Measurements from ENCODE around the gene KRTAP9-8.
"Not testable (repeated sequence)": the region's sequence is repeated elsewhere in the genome, so short reads cannot be mapped to it uniquely, and the experiment has no call there.

The KRTAP9-8 gene

DNA sequence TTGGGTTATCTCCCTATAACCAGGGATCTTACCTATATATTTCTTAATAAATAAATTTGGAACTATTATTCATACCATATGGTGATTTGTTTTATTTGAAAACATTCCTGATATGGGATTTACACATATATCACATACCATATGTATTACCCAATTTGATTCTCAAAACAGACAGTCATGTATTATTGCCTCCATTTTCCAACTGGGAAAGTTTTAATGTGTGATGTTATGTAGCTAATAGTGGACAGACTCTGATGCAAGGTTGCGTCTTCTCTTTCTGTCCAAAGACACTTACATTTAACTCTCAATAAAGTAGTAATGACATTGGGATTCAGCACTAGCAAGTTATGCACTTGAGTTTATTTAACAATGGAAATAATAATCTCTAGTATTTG is 18.5 kb downstream of the KRTAP9-8 start:
- DNase-seq, result no peak

- no peak for DNase-seq
These were observed 20.6 kb downstream of the KRTAP9-8 start for GRCh38 chr17:41258406-41258805.

DNA sequence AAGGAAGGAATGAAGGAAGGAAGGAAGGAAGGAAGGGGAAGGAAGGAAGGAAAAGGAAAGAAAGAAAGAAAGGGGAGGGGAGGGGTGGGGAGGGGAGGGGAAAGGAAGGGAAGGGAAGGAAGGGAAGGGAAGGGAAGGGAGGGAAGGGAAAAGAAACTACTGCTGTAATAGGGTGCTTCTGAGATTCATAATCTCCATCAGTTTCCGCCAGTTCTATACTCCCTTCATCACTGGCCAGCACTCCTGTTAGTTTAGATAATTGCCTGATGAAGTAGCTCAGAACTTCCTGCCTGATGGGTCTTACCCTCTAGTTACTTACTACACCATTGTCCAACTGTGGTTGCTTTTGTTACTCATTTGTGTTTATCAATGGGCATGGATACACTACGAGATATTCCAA is 25.4 kb downstream of the KRTAP9-8 start:
- no peak for DNase-seq

DNA sequence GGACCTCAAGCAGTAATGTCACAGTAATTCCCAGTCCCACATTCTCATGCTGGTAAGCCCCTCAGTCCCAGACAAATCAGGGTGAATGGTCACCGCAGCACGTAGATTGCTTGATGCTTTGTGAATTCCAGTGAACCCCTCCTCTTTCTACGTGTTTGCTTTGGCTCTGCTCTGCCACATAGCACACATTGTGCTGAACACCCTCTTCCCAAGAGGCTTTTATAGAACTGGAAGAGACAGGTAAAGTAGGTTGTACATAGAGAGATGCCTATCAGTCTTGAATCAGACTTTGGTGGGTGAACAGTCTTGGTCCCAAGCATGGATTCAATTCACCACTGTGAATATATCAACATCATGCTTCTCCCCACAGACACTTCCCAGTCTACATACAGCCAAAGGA is 26.8 kb downstream of the KRTAP9-8 start:
- no peak for DNase-seq

GRCh38 chr17:41265078-41265477 is 27.3 kb downstream of the KRTAP9-8 start, which contains the start of gene KRTAP9-6:
TSS of gene KRTAP9-6 (plus strand) at chr17:41265378. CDS start at chr17:41265378, 0 bp downstream.
- DNase-seq, result no peak

GRCh38 chr17:41267711-41268110 is 29.9 kb downstream of the KRTAP9-8 start:
- no peak for DNase-seq

GRCh38 chr17:41271323-41271722 is 33.5 kb downstream of the KRTAP9-8 start:
- not testable (repeated sequence) for DNase-seq

GRCh38 chr17:41271858-41272257 is 34.1 kb downstream of the KRTAP9-8 start:
- DNase-seq, result no peak

- DNase-seq, result not testable (repeated sequence)
These were observed 37.9 kb downstream of the KRTAP9-8 start, which contains the start of gene KRTAP9-7 for GRCh38 chr17:41275648-41276190. TSS of gene KRTAP9-7 (plus strand) at chr17:41275698. CDS start at chr17:41275698, 0 bp downstream.

- no peak for DNase-seq
These were observed 40.6 kb downstream of the KRTAP9-8 start for GRCh38 chr17:41278176-41278955.

DNA sequence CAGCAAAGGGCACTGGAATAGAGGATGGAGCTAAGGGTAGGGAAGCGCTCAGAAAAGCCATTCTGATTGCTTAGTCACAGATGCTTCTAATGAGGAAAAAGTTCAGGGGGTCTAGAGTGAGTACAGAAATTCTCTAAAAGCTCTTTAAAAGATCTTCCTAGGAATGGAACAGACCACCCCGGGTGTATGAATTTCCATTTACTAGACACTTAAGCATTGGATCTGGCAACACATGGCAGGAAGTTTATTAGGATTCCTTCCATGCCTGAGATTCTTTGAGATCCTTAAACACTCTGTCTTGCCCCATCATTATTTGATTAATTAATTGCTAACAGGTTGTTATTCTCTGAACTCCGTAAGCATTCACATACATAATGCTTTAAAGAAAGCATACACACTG is 46.2 kb downstream of the KRTAP9-8 start:
- no peak for DNase-seq

DNA sequence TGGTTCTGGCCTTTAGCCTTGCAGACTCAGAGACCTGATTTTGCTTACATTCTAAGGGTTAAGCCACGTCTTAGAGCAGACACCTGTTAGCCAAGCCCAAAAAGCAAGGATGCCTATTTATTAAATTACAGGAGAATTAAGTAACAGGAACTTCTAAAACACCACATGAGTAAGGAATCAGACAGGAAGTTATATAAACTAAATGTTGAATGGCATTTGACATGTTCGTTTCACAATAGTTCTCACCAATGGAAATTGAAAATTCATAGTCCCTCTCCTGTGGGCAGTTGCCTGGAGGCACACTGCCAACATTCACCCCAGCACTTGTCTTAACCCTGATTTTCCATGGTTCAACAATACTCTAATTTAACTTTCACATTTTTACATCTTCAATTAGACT is 46.7 kb downstream of the KRTAP9-8 start:
- DNase-seq, result no peak

- no peak for DNase-seq
These were observed 49.3 kb downstream of the KRTAP9-8 start for GRCh38 chr17:41287050-41287449.

Measured in NCI-H446 (cell line).